Natural killer cell (primary cell): ENCODE data around the gene RIPK1. TPM values are rescaled to one million over a fixed set of nuclear protein-coding genes. Genes with fewer than 3 reads are reported as not detected.
"Not testable (repeated sequence)": the region's sequence is repeated elsewhere in the genome, so short reads cannot be mapped to it uniquely, and the experiment has no call there.

Experiments
- ATAC-seq, 3 donors: fragments of 150-1000 bp in 2 of 3; fragments of 200-7000 bp in 1 of 3; cut with Tn5 transposase; 1 replicate in 1 of 3; 2 replicates in 2 of 3; pipeline ENCODE4 v1.10.0; 2021; ENCODE audit warnings: mild to moderate bottlenecking in 2 of 3, moderate library complexity in 2 of 3
- DNase-seq, 2 donors: peaks; one replicate each; pipeline versions ENCODE4 v3.0.0 to v3.0.0-alpha.2; 2013 to 2021; ENCODE audit warnings: mixed read lengths in 1 of 2
- H3K27ac ChIP-seq: one replicate; pipeline ENCODE4 v1.5.1; 2013; ENCODE audit warnings: mild to moderate bottlenecking, low read length
- H3K27me3 ChIP-seq: one replicate; pipeline ENCODE4 v1.6.1; 2013; ENCODE audit warnings: low read length; ENCODE audit not compliant: control insufficient read depth, insufficient read depth
- H3K36me3 ChIP-seq: one replicate; pipeline ENCODE4 v1.6.1; 2013; ENCODE audit warnings: low read length; ENCODE audit not compliant: control insufficient read depth, insufficient read depth
- H3K4me1 ChIP-seq: one replicate; pipeline ENCODE4 v1.6.1; 2013; ENCODE audit warnings: low read length; ENCODE audit not compliant: control insufficient read depth, insufficient read depth
- H3K4me3 ChIP-seq: one replicate; pipeline ENCODE4 v1.5.1; 2013; ENCODE audit warnings: low read length
- H3K9me3 ChIP-seq: one replicate; pipeline ENCODE4 v1.6.1; 2013; ENCODE audit warnings: low read length; ENCODE audit not compliant: control insufficient read depth, insufficient read depth
- H3K27ac Mint-ChIP-seq, 2 donors: one replicate each; pipeline ENCODE4 v1.8.0; 2022; ENCODE audit warnings: mild to moderate bottlenecking in 2 of 2, mixed read lengths in 2 of 2, moderate library complexity in 1 of 2
- H3K27me3 Mint-ChIP-seq, 2 donors: one replicate each; pipeline ENCODE4 v1.8.0; 2022; ENCODE audit warnings: low read depth in 2 of 2, mixed read lengths in 2 of 2
- H3K36me3 Mint-ChIP-seq: one replicate; pipeline ENCODE4 v1.8.0; 2022; ENCODE audit warnings: mixed read lengths
- H3K4me1 Mint-ChIP-seq, 2 donors: one replicate each; pipeline ENCODE4 v1.8.0; 2022; ENCODE audit warnings: mixed read lengths in 2 of 2
- H3K4me3 Mint-ChIP-seq: one replicate; pipeline ENCODE4 v1.8.0; 2022; ENCODE audit warnings: mild to moderate bottlenecking, moderate library complexity, mixed read lengths
- H3K9me3 Mint-ChIP-seq, 2 donors: one replicate each; pipeline ENCODE4 v1.8.0; 2022; ENCODE audit warnings: mixed read lengths in 2 of 2
- WGBS: methylation state at CpG from one replicate; pipeline ENCODE4 v1.1.7; 2013; ENCODE audit warnings: missing lambda C conversion rate; ENCODE audit not compliant: insufficient coverage; 5-methylcytosine and 5-hydroxymethylcytosine counted together
- intact Hi-C: fragments of 100-400 bp; cut with micrococcal nuclease; formaldehyde crosslinking; loops from one replicate; pipeline ENCODE4 v1.14.2; 2022
- total RNA-seq, 4 donors: library from RNA; stranded (reverse); fragments of 120-200 nt in 1 of 4; gene quantifications; one replicate each; pipeline versions ENCODE4 v1.2.3 to v1.2.4, GENCODE V29; 2013 to 2022
- TF ChIP-seq, protein P1 (sequence below): fragments of 200-600 bp; IDR thresholded peaks from one replicate; pipeline ENCODE4 v1.8.0; 2022; ENCODE audit warnings: antibody characterized with exemption

Gene RIPK1
- total RNA-seq, 3 donors from 2014 or later (not counting 1 experiment from before 2014, with no cell fraction given): 30.9 to 44.8 (median 34.5) TPM

DNA sequence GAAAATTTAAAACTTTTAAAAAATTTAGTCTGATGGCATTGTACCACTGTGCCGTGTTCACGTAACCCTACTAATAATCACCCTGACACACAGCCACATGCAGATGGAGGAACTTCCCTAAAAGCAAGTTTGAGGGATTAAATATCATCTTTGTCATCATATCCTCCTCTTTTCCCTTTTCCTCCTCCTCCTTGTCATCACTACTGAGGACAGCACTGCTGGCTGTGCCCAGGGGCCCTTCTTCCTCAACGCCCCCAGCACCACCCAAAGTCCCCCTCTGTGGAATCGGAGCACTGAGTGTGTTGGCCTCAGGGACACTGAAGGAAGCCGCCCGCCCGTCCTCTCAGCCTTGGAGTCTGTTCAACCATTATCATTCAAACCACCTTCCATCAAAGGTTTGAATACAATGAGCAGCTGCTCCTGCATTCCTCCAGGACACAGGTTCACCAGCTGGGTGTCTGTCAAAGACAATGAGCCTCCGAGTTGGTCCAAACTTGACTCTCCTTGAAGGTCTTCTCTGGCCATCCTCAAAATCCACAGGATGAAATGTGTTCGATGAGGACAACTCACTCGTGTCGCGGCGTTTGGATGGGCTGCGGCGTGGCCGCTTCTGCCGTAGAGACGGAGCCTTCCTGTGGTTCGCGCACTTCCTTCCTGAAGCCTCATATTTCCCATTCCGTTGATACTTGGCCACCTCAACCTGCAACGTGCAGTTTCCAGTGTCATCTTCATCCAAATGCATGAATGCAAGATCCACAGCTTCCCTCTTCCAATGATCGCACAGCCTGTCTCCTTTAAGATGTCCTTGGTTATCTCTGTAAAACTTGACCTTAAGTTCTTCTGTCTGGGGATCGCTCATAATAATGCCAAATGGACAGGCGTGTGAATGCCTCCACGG is 45.3 kb upstream of the RIPK1 start:
- Mint-ChIP-seq H3K4me1 (peaks cover 37 to 44% of the 10 kb centered on the region in 2 donors), H3K4me3 (peak overlapping the region; percentile 99), H3K27ac (peak overlapping the region; percentile 86 to 96), H3K36me3 (peaks cover 8% of the 10 kb centered on the region), H3K27me3 (no peaks in the 10 kb centered on the region), H3K9me3 (no peaks in the 10 kb centered on the region)
- WGBS: 18% methylated on average over 26 of the region's 26 CpGs
- peak; percentile 5 to 27 (median 10) for ATAC-seq
- Histone ChIP-seq H3K9me3 (no peaks in the 10 kb centered on the region), H3K36me3 (peaks cover 2% of the 10 kb centered on the region), H3K4me3 (peak overlapping the region; percentile 59), H3K27ac (peak overlapping the region; percentile 92), H3K4me1 (peaks cover 61% of the 10 kb centered on the region), H3K27me3 (no peaks in the 10 kb centered on the region)
- peak in 1 of 2 donors; percentile 57 for DNase-seq
- intact Hi-C loops: no loop called here
- TF ChIP-seq, protein P1, sequence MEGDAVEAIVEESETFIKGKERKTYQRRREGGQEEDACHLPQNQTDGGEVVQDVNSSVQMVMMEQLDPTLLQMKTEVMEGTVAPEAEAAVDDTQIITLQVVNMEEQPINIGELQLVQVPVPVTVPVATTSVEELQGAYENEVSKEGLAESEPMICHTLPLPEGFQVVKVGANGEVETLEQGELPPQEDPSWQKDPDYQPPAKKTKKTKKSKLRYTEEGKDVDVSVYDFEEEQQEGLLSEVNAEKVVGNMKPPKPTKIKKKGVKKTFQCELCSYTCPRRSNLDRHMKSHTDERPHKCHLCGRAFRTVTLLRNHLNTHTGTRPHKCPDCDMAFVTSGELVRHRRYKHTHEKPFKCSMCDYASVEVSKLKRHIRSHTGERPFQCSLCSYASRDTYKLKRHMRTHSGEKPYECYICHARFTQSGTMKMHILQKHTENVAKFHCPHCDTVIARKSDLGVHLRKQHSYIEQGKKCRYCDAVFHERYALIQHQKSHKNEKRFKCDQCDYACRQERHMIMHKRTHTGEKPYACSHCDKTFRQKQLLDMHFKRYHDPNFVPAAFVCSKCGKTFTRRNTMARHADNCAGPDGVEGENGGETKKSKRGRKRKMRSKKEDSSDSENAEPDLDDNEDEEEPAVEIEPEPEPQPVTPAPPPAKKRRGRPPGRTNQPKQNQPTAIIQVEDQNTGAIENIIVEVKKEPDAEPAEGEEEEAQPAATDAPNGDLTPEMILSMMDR: no peak

DNA sequence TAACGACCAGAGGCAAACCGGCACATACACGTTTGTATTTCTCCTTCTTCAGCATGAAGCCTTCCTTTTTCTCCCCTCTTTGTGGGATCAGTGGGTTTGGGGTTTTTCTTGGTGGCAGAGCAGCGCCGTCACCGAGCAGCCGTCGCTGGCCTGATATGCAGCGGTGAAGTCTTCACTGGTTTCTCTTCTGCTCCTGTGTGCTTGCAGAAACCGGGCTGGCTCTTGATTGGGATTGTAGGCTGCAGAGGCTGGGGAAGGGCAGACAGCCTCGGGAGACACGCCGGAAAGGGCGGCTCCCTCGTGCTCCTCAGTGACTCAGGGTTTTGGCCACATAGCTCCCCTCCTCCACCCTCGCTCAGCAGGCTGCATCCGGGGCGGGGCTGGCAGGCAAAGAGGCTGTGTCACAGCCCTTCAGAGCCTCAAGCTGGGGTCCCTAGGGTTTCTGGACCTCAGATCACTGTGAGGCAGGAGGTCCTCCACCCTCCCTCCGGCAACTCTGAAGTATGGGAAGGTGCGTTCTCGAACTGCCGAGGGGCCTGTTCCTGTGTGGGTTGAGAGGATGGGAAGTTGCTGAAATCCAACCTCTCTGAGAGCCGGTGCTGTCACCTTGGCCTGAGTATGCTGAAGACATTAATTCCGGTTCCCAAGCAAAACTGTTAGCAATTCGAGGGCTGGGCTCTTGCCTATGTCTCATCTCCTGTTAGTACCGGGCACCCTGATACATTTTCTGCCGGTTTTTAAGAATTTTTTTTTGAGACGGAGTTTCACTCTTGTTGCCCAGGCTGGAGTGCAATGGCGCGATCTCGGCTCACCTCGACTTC is 44.4 kb upstream of the RIPK1 start:
- intact Hi-C loops: loop anchor here (1.0 kb wide), 1 partner anchor 25 kb away; the partner anchor contains the start of gene NQO2
- H3K27me3 Mint-ChIP-seq: no peaks in the 10 kb centered on the region
- H3K4me3 Mint-ChIP-seq: peak overlapping the region; percentile 99
- peaks cover 8% of the 10 kb centered on the region for H3K36me3 Mint-ChIP-seq
- no peaks in the 10 kb centered on the region for H3K9me3 Mint-ChIP-seq
- TF ChIP-seq, protein P1: no peak
- peaks cover 2% of the 10 kb centered on the region for H3K36me3 ChIP-seq
- no peaks in the 10 kb centered on the region for H3K9me3 ChIP-seq
- ATAC-seq (peak; percentile 90 to 94 (median 94)), DNase-seq (peak; percentile 80 to 88)
- peak overlapping the region; percentile 92 for H3K27ac ChIP-seq
- H3K27ac Mint-ChIP-seq: peak overlapping the region; percentile 86 to 96
- peaks cover 42 to 44% of the 10 kb centered on the region in 2 donors for H3K4me1 Mint-ChIP-seq
- no peaks in the 10 kb centered on the region for H3K27me3 ChIP-seq
- 9% methylated on average over 30 of the region's 32 CpGs for WGBS
- peaks cover 68% of the 10 kb centered on the region for H3K4me1 ChIP-seq
- H3K4me3 ChIP-seq: peak overlapping the region; percentile 59

DNA sequence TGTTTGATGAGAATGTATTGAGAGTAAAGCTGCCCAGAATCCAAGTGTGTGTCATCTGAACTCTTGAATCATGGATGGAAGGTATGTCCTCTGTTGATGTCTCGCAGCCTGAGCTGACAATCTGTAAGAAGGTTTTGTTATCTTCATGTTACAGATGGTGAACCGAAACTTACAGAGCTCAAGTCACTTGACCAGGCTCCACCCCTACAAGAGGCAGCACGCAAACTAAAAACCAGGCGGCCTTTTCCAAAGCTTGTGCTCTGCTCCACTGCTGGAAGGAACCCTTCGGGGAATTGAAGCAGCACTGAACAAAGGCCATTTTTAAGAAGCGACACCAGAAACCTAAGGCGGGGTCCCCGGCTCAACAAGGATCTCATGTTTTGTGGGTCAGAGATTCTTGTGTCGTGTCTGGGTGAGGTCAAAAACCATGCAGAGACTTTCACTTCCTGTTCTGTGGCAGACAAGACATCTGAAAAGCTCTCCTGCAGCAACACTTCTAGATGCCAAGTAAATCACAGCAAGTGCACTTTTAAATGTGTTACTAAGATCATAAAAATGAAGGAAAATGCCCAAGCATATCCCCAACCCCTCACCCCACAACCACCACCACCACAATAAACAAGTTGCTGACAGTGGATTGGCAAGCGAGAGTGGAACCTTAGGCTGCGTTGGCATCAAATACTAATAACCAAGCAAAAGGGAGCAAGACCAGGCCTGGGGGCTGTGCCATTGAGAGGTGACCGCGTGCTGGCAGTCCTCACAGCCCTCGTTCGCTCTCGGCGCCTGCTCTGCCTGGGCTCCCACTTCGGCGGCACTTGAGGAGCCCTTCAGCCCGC is 41.3 kb upstream of the RIPK1 start:
- Histone ChIP-seq H3K27ac (peak overlapping the region; percentile 60), H3K36me3 (no peaks in the 10 kb centered on the region), H3K9me3 (no peaks in the 10 kb centered on the region), H3K4me3 (no peak overlapping the region), H3K27me3 (peaks cover 2% of the 10 kb centered on the region), H3K4me1 (peaks cover 66% of the 10 kb centered on the region)
- DNase-seq (peak; percentile 25 to 65), ATAC-seq (peak; percentile 15 to 54 (median 49))
- H3K36me3 Mint-ChIP-seq: no peaks in the 10 kb centered on the region
- H3K4me3 Mint-ChIP-seq: peak overlapping the region; percentile 77
- intact Hi-C loops: no loop called here
- H3K9me3 Mint-ChIP-seq: no peaks in the 10 kb centered on the region
- 51% methylated on average over 20 of the region's 20 CpGs for WGBS
- peaks cover 35 to 42% of the 10 kb centered on the region in 2 donors for H3K4me1 Mint-ChIP-seq
- TF ChIP-seq, protein P1: no peak
- H3K27me3 Mint-ChIP-seq: peaks cover 0 to 7% of the 10 kb centered on the region in 2 donors
- peak overlapping the region; percentile 72 to 90 for H3K27ac Mint-ChIP-seq

DNA sequence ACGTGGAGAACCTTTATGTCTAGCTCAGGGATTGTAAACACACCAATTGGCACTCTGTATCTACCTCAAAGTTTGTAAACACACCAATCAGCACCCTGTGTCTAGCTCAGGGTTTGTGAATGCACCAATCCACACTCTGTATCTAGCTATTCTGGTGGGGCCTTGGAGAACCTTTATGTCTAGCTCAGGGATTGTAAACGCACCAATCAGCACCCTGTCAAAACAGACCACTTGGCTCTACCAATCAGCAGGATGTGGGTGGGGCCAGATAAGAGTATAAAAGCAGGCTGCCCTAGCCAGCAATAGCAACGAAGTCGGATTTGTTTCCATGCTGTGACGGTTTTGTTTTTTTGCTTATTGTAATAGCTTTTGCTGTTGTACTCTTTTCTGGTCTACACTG is 40.1 kb upstream of the RIPK1 start:
- H3K27ac ChIP-seq, ATAC-seq, H3K27me3 Mint-ChIP-seq, H3K27ac Mint-ChIP-seq, H3K27me3 ChIP-seq, H3K9me3 ChIP-seq, H3K4me3 Mint-ChIP-seq, DNase-seq, H3K4me3 ChIP-seq, intact Hi-C loops, H3K36me3 Mint-ChIP-seq, H3K9me3 Mint-ChIP-seq, H3K36me3 ChIP-seq: not testable (repeated sequence)
- H3K4me1 Mint-ChIP-seq: peaks cover 30 to 37% of the 10 kb centered on the region in 2 donors
- peaks cover 54% of the 10 kb centered on the region for H3K4me1 ChIP-seq
- WGBS: 94% methylated on average over 5 of the region's 5 CpGs
